ENCODE data around the gene REPIN1. TPM values are rescaled to one million over a fixed set of nuclear protein-coding genes. Genes with fewer than 3 reads are reported as not detected.

Gene REPIN1
- total RNA-seq, 1 donor from 2014 or later: 262 TPM

DNA sequence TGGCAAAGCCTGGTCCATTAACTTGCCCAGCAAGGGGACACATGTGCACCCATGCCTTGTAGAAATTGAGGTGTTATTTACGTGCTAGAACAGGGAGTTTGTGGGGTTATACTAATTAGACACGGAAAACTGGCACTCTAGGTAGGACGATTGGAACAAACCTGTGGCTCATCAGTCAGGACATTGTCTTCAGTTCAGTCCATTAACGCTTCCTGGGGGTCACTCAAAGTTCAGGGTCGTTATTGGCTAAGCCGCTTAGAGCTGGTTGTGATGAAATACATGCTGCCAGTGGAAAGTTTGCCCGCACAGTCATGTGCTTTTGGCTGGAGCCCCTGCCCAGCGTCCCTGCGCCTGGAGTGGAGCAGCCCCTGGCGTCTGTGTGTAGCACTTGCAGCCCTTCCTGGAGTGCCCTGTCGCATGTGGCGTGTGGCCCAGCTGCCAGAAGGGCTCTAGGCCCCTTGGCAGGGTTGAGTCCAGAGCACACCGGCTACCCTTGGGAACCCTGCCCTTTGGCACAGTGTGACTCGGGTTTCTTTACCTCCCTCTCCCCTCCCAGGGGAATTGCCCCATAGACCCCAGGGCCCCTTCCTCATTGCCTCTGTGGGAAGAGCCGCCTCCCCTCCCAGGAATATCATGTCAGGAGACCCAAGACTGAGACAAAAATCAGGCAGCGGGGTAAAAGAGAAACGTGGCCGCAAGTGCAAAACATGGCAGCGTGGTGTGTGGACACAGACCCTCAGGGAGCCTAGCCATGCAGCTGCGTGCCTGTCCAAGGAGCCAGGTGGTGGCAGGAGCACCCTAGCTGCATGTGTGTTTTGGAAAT lies 20.3 kb downstream of the REPIN1 start:
- peak; percentile 86 for DNase-seq (ENCODE audit: low read depth)

GRCh38 chr7:150389532-150389816 lies 20.9 kb downstream of the REPIN1 start:
- no peak for DNase-seq (ENCODE audit: low read depth)

GRCh38 chr7:150390205-150390604 lies 21.6 kb downstream of the REPIN1 start:
- no peak for DNase-seq (ENCODE audit: low read depth)

- DNase-seq (ENCODE audit: low read depth): no peak
These were observed 24.7 kb downstream of the REPIN1 start for GRCh38 chr7:150393325-150393724.

DNA sequence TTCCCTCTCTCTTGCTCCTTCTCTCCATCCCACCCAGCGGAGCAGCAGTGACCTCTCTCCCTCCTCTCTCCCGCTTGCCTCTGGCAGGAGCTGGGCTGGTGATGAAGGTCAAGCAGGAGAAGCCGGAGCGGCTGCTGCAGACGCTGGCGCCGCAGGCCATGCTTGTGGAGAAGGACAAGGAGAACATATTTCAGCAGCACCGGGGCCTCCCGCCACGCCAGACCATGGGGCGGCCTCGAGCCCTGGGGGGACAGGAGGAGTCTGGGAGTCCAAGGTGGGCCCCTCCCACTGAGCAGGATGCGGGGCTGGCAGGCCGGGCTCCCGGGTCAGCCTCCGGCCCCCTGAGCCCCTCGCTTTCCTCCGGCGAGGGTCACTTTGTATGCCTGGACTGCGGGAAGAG lies 27.8 kb downstream of the REPIN1 start:
- DNase-seq (ENCODE audit: low read depth): no peak

DNA sequence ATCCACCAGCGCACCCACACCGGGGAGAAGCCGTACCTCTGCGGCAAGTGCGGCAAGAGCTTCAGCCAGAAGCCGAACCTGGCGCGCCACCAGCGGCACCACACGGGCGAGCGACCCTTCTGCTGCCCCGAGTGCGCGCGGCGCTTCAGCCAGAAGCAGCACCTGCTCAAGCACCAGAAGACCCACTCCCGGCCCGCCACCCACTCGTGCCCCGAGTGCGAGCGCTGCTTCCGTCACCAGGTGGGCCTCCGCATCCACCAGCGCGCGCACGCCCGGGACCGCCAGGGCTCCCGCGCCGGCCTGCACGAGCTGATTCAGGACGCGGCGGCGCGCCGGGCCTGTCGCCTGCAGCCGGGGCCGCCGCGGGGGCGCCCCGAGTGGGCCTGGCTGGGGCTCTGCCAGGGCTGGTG lies 28.2 kb downstream of the REPIN1 start:
- DNase-seq (ENCODE audit: low read depth): no peak

- no peak for DNase-seq (ENCODE audit: low read depth)
These were observed 28.9 kb downstream of the REPIN1 start for GRCh38 chr7:150397346-150398107.

DNA sequence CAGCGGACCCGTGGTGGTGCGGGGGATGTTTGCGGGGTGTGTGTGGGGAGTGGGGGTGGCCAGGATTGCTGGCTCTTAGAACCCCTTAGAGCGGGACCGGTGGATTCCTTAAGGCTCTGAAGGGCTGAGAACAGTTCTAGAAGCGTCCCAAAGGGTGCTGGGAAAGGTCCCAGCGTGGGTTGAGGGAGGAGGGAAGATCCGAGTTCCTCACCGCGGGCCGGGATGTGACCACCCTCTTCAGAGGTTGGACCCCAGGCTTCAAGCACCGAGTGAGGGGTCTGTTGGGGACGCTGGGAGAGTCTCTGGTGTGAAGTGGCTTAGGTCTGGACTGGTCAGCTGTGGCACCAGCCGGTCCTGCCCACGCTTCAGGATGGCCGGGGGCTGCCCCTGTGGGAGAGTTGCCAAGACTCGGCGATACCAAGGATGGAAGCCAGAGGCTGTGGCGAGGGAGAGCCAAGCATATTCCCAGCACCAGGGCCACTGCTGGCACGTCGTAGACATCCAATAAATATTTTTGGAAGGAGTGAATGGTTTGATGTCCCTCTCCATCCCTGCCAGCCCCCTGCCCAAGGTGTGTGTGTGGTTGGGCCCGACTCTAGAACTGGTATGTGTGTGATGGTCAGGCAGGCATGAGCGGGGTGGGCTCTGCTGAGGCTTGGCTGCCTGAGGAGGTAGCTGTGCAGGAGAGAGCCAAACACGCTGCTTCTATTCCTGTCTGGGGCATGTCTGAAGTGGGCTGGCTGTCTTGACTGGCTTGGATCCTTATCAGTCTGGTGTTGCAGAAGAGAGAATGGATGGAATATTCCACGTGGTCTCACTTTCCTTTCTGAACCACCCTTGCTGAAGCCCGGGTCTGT lies 29.7 kb downstream of the REPIN1 start:
- DNase-seq (ENCODE audit: low read depth): no peak

DNA sequence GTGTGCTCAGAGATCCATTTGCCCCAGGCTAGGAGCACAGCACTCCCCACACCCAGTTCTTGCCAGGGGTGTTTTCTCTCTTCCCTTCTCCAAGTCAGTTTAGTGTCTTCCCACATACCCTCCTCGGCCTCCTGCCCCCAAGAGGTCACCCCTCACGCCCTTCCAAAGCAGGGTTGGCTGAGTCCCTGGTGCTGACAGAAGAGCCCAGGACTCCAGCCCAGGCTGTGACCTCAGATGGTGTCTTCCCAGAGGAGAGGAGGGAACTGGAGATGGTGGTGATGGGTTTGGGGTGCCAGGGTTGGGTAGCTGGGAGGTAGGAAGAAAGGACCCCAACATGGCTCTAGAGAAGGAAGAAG lies 30.3 kb downstream of the REPIN1 start:
- DNase-seq (ENCODE audit: low read depth): no peak

DNA sequence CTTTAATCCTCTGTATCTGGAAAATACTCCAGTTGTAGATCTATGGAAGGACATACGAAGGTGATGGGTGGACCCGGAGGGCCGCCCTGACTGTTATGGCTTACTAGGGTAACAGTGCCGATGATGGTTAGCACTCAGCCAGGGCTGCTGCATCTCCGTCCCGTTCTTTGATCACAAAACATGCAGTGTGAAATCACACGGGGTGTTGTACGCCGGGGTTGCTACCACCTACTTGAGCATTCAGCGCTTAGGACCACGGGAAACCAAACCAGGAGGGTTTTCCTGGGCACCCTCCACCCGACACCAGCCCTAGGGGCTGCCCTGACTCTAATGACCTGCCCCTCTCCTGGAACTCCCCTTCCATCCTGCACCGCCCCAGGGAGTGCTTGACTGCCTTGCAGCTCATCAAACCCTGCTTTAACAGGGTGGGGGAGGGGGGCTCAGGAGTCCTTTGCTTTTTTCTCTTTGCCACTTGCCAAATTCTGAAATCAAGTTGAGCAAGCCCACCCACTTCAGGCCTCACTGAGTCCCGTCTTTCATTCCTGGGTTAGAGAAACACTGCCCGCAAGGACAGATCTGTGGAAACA lies 30.9 kb downstream of the REPIN1 start:
- no peak for DNase-seq (ENCODE audit: low read depth)

GRCh38 chr7:150400008-150400787 lies 31.6 kb downstream of the REPIN1 start:
- no peak for DNase-seq (ENCODE audit: low read depth)

- no peak for DNase-seq (ENCODE audit: low read depth)
These were observed 32.3 kb downstream of the REPIN1 start for GRCh38 chr7:150400788-150401423.

- no peak for DNase-seq (ENCODE audit: low read depth)
These were observed 32.8 kb downstream of the REPIN1 start for GRCh38 chr7:150401424-150401790.

- DNase-seq (ENCODE audit: low read depth): no peak
These were observed 33.4 kb downstream of the REPIN1 start for GRCh38 chr7:150401861-150402631.

- no peak for DNase-seq (ENCODE audit: low read depth)
These were observed 34.2 kb downstream of the REPIN1 start for GRCh38 chr7:150402671-150403321.

- no peak for DNase-seq (ENCODE audit: low read depth)
These were observed 35.0 kb downstream of the REPIN1 start for GRCh38 chr7:150403376-150404171.

- no peak for DNase-seq (ENCODE audit: low read depth)
These were observed 35.7 kb downstream of the REPIN1 start for GRCh38 chr7:150404172-150404804.

All from myocyte (in vitro differentiated cells).